ENCODE measurements around the gene MNS1. TPM values are rescaled to one million over a fixed set of nuclear protein-coding genes. Genes with fewer than 3 reads are reported as not detected.
A peak's percentile ranks its signal among the peaks of the same experiment; 100 is the strongest.

The MNS1 gene
- total and polyA plus RNA-seq, 9 of the 15 experiments (the other 6 are each of a cell fraction or from before 2014, with no cell fraction given): 1.1 to 10.3 (median 2.5) TPM

DNA sequence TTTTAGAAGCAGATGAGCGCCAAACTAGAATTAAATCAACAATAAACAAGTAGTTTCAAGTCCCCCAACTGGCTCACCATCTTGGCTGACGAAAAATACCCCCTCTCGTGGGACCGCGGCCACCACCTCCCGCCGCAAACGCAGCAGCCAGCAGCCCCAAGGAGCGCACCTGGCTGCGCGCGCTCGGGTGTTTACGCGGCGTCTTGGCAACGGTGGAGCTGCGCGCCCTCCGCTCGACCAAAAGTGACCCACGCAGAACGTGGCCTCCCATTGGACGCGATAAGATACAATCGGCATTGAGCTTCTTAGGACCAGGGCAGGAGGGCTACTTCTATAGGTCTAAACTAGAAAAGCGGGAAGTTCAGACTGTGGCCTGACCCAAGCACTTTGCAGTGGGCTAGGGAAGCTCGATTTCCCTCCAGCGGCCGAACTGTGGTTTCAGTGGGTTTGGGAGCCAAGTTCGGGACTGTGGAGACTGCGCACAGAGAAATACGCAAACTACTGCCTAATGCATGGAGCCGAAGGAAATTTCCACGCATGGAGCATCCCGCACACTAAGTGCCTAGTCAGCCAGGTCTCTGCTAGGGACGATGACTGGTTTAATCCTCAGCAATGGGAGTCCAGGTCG lies at the start of gene MNS1 (continued):
- TF ChIP-seq, protein P1, sequence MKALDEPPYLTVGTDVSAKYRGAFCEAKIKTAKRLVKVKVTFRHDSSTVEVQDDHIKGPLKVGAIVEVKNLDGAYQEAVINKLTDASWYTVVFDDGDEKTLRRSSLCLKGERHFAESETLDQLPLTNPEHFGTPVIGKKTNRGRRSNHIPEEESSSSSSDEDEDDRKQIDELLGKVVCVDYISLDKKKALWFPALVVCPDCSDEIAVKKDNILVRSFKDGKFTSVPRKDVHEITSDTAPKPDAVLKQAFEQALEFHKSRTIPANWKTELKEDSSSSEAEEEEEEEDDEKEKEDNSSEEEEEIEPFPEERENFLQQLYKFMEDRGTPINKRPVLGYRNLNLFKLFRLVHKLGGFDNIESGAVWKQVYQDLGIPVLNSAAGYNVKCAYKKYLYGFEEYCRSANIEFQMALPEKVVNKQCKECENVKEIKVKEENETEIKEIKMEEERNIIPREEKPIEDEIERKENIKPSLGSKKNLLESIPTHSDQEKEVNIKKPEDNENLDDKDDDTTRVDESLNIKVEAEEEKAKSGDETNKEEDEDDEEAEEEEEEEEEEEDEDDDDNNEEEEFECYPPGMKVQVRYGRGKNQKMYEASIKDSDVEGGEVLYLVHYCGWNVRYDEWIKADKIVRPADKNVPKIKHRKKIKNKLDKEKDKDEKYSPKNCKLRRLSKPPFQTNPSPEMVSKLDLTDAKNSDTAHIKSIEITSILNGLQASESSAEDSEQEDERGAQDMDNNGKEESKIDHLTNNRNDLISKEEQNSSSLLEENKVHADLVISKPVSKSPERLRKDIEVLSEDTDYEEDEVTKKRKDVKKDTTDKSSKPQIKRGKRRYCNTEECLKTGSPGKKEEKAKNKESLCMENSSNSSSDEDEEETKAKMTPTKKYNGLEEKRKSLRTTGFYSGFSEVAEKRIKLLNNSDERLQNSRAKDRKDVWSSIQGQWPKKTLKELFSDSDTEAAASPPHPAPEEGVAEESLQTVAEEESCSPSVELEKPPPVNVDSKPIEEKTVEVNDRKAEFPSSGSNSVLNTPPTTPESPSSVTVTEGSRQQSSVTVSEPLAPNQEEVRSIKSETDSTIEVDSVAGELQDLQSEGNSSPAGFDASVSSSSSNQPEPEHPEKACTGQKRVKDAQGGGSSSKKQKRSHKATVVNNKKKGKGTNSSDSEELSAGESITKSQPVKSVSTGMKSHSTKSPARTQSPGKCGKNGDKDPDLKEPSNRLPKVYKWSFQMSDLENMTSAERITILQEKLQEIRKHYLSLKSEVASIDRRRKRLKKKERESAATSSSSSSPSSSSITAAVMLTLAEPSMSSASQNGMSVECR (CRISPR knock-in tag; IDR thresholded peaks at IDR 0.05): peak; percentile 71
- TF ChIP-seq GATA2 (CRISPR knock-in tag; IDR thresholded peaks at IDR 0.05) (no peak), FOXA3 (CRISPR knock-in tag; conservative IDR thresholded peaks at IDR 0.05 in 1 of 2, IDR thresholded peaks at IDR 0.05 in 1 of 2) (0 out of 4 replicates have a peak, but pooled peaks of 1 of the 2 experiments have one; percentile 17), GTF2A2 (tag; IDR thresholded peaks at IDR 0.05) (no peak), PHB2 (IDR thresholded peaks at IDR 0.05; ENCODE audit: low read depth) (no peak), ETV5 (CRISPR knock-in tag; IDR thresholded peaks at IDR 0.05; ENCODE audit: low read depth) (peak; percentile 52), PPARD (CRISPR knock-in tag; IDR thresholded peaks at IDR 0.05) (no peak), PHF21A (IDR thresholded peaks at IDR 0.05; ENCODE audit: borderline replicate concordance, low read depth) (no peak), DPF2 (IDR thresholded peaks at IDR 0.05) (no peak), PCBP1 (IDR thresholded peaks at IDR 0.05; ENCODE audit: low read depth, low read length, poor library complexity, severe bottlenecking) (no peak), RBM22 (IDR thresholded peaks at IDR 0.05; ENCODE audit: low read depth, low read length, poor library complexity, severe bottlenecking) (peak; percentile 88), ATF1 (CRISPR knock-in tag; IDR thresholded peaks at IDR 0.05) (no peak), ATF1 (tag; IDR thresholded peaks at IDR 0.05) (peak; percentile 65)
- TF ChIP-seq, protein P2, sequence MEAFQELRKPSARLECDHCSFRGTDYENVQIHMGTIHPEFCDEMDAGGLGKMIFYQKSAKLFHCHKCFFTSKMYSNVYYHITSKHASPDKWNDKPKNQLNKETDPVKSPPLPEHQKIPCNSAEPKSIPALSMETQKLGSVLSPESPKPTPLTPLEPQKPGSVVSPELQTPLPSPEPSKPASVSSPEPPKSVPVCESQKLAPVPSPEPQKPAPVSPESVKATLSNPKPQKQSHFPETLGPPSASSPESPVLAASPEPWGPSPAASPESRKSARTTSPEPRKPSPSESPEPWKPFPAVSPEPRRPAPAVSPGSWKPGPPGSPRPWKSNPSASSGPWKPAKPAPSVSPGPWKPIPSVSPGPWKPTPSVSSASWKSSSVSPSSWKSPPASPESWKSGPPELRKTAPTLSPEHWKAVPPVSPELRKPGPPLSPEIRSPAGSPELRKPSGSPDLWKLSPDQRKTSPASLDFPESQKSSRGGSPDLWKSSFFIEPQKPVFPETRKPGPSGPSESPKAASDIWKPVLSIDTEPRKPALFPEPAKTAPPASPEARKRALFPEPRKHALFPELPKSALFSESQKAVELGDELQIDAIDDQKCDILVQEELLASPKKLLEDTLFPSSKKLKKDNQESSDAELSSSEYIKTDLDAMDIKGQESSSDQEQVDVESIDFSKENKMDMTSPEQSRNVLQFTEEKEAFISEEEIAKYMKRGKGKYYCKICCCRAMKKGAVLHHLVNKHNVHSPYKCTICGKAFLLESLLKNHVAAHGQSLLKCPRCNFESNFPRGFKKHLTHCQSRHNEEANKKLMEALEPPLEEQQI (IDR thresholded peaks at IDR 0.05): peak; percentile 38; the same call in 1 of the 2 replicates
- TF ChIP-seq, protein P3, sequence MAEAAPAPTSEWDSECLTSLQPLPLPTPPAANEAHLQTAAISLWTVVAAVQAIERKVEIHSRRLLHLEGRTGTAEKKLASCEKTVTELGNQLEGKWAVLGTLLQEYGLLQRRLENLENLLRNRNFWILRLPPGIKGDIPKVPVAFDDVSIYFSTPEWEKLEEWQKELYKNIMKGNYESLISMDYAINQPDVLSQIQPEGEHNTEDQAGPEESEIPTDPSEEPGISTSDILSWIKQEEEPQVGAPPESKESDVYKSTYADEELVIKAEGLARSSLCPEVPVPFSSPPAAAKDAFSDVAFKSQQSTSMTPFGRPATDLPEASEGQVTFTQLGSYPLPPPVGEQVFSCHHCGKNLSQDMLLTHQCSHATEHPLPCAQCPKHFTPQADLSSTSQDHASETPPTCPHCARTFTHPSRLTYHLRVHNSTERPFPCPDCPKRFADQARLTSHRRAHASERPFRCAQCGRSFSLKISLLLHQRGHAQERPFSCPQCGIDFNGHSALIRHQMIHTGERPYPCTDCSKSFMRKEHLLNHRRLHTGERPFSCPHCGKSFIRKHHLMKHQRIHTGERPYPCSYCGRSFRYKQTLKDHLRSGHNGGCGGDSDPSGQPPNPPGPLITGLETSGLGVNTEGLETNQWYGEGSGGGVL (CRISPR knock-in tag; IDR thresholded peaks at IDR 0.05): no peak
- TF ChIP-seq, protein P4, sequence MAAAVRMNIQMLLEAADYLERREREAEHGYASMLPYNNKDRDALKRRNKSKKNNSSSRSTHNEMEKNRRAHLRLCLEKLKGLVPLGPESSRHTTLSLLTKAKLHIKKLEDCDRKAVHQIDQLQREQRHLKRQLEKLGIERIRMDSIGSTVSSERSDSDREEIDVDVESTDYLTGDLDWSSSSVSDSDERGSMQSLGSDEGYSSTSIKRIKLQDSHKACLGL (CRISPR knock-in tag; IDR thresholded peaks at IDR 0.05; ENCODE audit: borderline replicate concordance, poor library complexity, severe bottlenecking): no peak
- TF ChIP-seq, protein P5, sequence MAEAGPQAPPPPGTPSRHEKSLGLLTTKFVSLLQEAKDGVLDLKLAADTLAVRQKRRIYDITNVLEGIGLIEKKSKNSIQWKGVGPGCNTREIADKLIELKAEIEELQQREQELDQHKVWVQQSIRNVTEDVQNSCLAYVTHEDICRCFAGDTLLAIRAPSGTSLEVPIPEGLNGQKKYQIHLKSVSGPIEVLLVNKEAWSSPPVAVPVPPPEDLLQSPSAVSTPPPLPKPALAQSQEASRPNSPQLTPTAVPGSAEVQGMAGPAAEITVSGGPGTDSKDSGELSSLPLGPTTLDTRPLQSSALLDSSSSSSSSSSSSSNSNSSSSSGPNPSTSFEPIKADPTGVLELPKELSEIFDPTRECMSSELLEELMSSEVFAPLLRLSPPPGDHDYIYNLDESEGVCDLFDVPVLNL (CRISPR knock-in tag; IDR thresholded peaks at IDR 0.05; ENCODE audit: low read depth): peak; percentile 94

Data from K562 (cell line).